K562 (cell line): Measurements from ENCODE around the gene GSX2. TPM values are rescaled to one million over a fixed set of nuclear protein-coding genes. Genes with fewer than 3 reads are reported as not detected.

ENCODE experiments used
- BHLHE40 ChIP-seq: IDR thresholded peaks from 2 replicates; pipeline ENCODE4 v1.6.1; 2011; ENCODE audit warnings: low read length, improper control_type of control experiment
- CBFA2T3 ChIP-seq: fragments of 450-650 bp; IDR thresholded peaks from 2 replicates; pipeline ENCODE4 v1.6.1; 2017
- CCNT2 ChIP-seq: IDR thresholded peaks from 2 replicates; pipeline ENCODE4 v1.6.1; 2011; ENCODE audit warnings: borderline replicate concordance, low read depth, mild to moderate bottlenecking, moderate library complexity, mixed read lengths, low read length; ENCODE audit not compliant: insufficient read length; ENCODE audit errors: extremely low read depth
- KHSRP ChIP-seq: fragments of 450-650 bp; IDR thresholded peaks from 2 replicates; pipeline ENCODE4 v1.6.1; 2017
- MCM7 ChIP-seq, 2 experiments: fragments of 450-650 bp; IDR thresholded peaks; 2 replicates each; pipeline ENCODE4 v1.6.1; 2016 to 2018
- MTA2 ChIP-seq: fragments of 450-650 bp; IDR thresholded peaks from 2 replicates; pipeline ENCODE4 v1.6.1; 2016; ENCODE audit warnings: low read depth
- REST ChIP-seq, 2 experiments: fragments of 450-650 bp; formaldehyde crosslinking in 1 of 2; IDR thresholded peaks; 2 replicates each; pipeline versions ENCODE4 v1.4.0 to v1.6.1; 2014 to 2020; ENCODE audit warnings: mild to moderate bottlenecking in 2 of 2, borderline replicate concordance in 1 of 2, low read depth in 1 of 2
- THAP12 ChIP-seq: fragments of 250-450 bp; sonication (Bioruptor Pico); IDR thresholded peaks from 2 replicates; pipeline ENCODE4 v1.9.0; 2021; ENCODE audit warnings: mild to moderate bottlenecking, inconsistent platforms
- ZFP36 ChIP-seq: fragments of 150-350 bp; IDR thresholded peaks from 2 replicates; pipeline ENCODE4 v1.6.1; 2018; ENCODE audit warnings: low read length, low read depth; ENCODE audit not compliant: partially characterized antibody
- ZNF408 ChIP-seq: fragments of 250-450 bp; sonication (Bioruptor Pico); IDR thresholded peaks from 2 replicates; pipeline ENCODE4 v1.4.0; 2020; ENCODE audit warnings: low read depth, mild to moderate bottlenecking, moderate library complexity
- polyA plus RNA-seq, 8 experiments: library from polyadenylated mRNA; depleted of rRNA in 4 of 8; stranded (reverse) in 5 of 8; unstranded in 3 of 8; fragments of >200 nt; fragmentation: Nextera tagmentation in 2 of 8; fragmentation: Illumina TruSeq in 1 of 8; extraction: Ambion mirVana in 2 of 8; extraction: Trizol in 1 of 8; gene quantifications; 2 replicates each; pipeline versions ENCODE4 v1.2.1 to v1.2.3, GENCODE V29; 2011 to 2014; ENCODE audit warnings: inconsistent platforms in 1 of 8, missing spikeins in 1 of 8
- total RNA-seq, 7 experiments: library from RNA; depleted of rRNA in 6 of 7; stranded (reverse); fragments of >200 nt in 6 of 7; fragmentation: Illumina TruSeq in 2 of 7; extraction: Trizol in 2 of 7; gene quantifications; 2 replicates each; pipeline versions ENCODE4 v1.2.1 to v1.2.3, GENCODE V29; 2011 to 2021; ENCODE audit warnings: low replicate concordance in 1 of 7
- TF ChIP-seq, protein P1 (sequence below): fragments of 250-450 bp; sonication (Bioruptor Pico); IDR thresholded peaks from 2 replicates; pipeline ENCODE4 v1.6.1; 2021; ENCODE audit warnings: mild to moderate bottlenecking
- TF ChIP-seq, protein P2 (sequence below): fragments of 250-450 bp; sonication (Bioruptor Pico); IDR thresholded peaks from 2 replicates; pipeline ENCODE4 v1.9.0; 2021; ENCODE audit warnings: mild to moderate bottlenecking

GSX2 gene
- total and polyA plus RNA-seq, 9 of the 15 experiments (the other 6 are each of a cell fraction or from before 2014, with no cell fraction given), result not detected

GRCh38 chr4:54064317-54065111, 35.4 kb upstream of the GSX2 start, which contains the start of gene CHIC2 (continued):
- TF ChIP-seq REST (IDR thresholded peaks at IDR 0.05; ENCODE audit: borderline replicate concordance), result peak; percentile 9; the same call in 1 of the 2 replicates
- no peak for TF ChIP-seq REST (CRISPR knock-in tag; IDR thresholded peaks at IDR 0.05; ENCODE audit: low read depth)
- TF ChIP-seq MCM7 (IDR thresholded peaks at IDR 0.05), result no peak
- no peak for TF ChIP-seq MTA2
- TF ChIP-seq CBFA2T3, result no peak
- TF ChIP-seq CCNT2, result peak; percentile 64
- TF ChIP-seq ZNF408 (CRISPR knock-in tag), result no peak
- TF ChIP-seq BHLHE40, result peak; percentile 67
- TF ChIP-seq, protein P1, sequence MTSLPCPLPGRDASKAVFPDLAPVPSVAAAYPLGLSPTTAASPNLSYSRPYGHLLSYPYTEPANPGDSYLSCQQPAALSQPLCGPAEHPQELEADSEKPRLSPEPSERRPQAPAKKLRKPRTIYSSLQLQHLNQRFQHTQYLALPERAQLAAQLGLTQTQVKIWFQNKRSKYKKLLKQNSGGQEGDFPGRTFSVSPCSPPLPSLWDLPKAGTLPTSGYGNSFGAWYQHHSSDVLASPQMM (CRISPR knock-in tag), result no peak
- no peak for TF ChIP-seq KHSRP
- TF ChIP-seq ZFP36, result peak; percentile 20
- TF ChIP-seq THAP12 (CRISPR knock-in tag), result 0 out of 2 replicates have a peak, but pooled peaks have one; percentile 29
- TF ChIP-seq, protein P2, sequence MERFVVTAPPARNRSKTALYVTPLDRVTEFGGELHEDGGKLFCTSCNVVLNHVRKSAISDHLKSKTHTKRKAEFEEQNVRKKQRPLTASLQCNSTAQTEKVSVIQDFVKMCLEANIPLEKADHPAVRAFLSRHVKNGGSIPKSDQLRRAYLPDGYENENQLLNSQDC (CRISPR knock-in tag), result peak; percentile 14; the same call in 1 of the 2 replicates
